GF-D8 (cell line): Measurements from ENCODE around the gene RAB7A.
A peak's percentile ranks its signal among the peaks of the same experiment; 100 is the strongest.
"Not testable (repeated sequence)": the region's sequence is repeated elsewhere in the genome, so short reads cannot be mapped to it uniquely, and the experiment has no call there.

Experiments used
- DNase-seq: peaks from one replicate; lab custom pipeline; 2025; lab: John Stamatoyannopoulos, UW

RAB7A gene

GRCh38 chr3:128820252-128820839 is 94.4 kb downstream of the RAB7A start:
- no peak for DNase-seq

- DNase-seq = no peak
Observed at GRCh38 chr3:128823008-128823407, 97.0 kb downstream of the RAB7A start.

- no peak for DNase-seq
Observed at GRCh38 chr3:128823631-128824030, 97.6 kb downstream of the RAB7A start.

GRCh38 chr3:128824132-128824850 is 98.3 kb downstream of the RAB7A start:
- DNase-seq = no peak

GRCh38 chr3:128825117-128825725 is 99.2 kb downstream of the RAB7A start:
- no peak for DNase-seq

- DNase-seq = not testable (repeated sequence)
Observed at GRCh38 chr3:128829087-128829486, 103.1 kb downstream of the RAB7A start.

GRCh38 chr3:128829925-128830625 is 104.1 kb downstream of the RAB7A start:
- DNase-seq = not testable (repeated sequence)

GRCh38 chr3:128830762-128831161 is 104.8 kb downstream of the RAB7A start:
- DNase-seq = not testable (repeated sequence)

GRCh38 chr3:128832979-128833378 is 107.0 kb downstream of the RAB7A start:
- DNase-seq = not testable (repeated sequence)

GRCh38 chr3:128835096-128835495 is 109.1 kb downstream of the RAB7A start:
- DNase-seq = no peak

GRCh38 chr3:128841926-128842920 is 116.2 kb downstream of the RAB7A start:
- no peak for DNase-seq

GRCh38 chr3:128844502-128844901 is 118.5 kb downstream of the RAB7A start:
- no peak for DNase-seq

GRCh38 chr3:128845119-128845777 is 119.3 kb downstream of the RAB7A start:
- DNase-seq = peak; percentile 22

GRCh38 chr3:128845778-128846485 is 119.9 kb downstream of the RAB7A start:
- peak; percentile 88 for DNase-seq

- peak; percentile 91 for DNase-seq
Observed at GRCh38 chr3:128846486-128846891, 120.5 kb downstream of the RAB7A start.

- DNase-seq = no peak
Observed at GRCh38 chr3:128847666-128848370, 121.8 kb downstream of the RAB7A start.

GRCh38 chr3:128848936-128849335 is 123.0 kb downstream of the RAB7A start:
- DNase-seq = no peak

GRCh38 chr3:128849911-128850455 is 124.0 kb downstream of the RAB7A start:
- no peak for DNase-seq

- no peak for DNase-seq
Observed at GRCh38 chr3:128850544-128850943, 124.6 kb downstream of the RAB7A start.
